GM23338 (cell line): ENCODE data around the gene OR10G8. TPM values are rescaled to one million over a fixed set of nuclear protein-coding genes. Genes with fewer than 3 reads are reported as not detected.
A peak's percentile ranks its signal among the peaks of the same experiment; 100 is the strongest.

Experiments used
- ATAC-seq: fragments of 200-7000 bp; cut with Tn5 transposase; 3 replicates; pipeline ENCODE4 v1.9.1; 2020
- DNase-seq: peaks from one replicate; pipeline ENCODE4 v3.0.0-alpha.2; 2015; ENCODE audit warnings: low spot score
- H2AFZ ChIP-seq: fragments of 200-600 bp; sonication (generic); 2 replicates; pipeline ENCODE4 v1.8.0; 2016; ENCODE audit warnings: antibody characterized with exemption, mild to moderate bottlenecking, moderate library complexity
- H3F3A ChIP-seq: fragments of 200-600 bp; sonication (generic); replicated peaks from 2 replicates; pipeline ENCODE4 v1.8.0; 2017; ENCODE audit warnings: antibody characterized with exemption, mixed run types, low read depth
- H3K27ac ChIP-seq: fragments of 200-600 bp; sonication (generic); 2 replicates; pipeline ENCODE4 v1.6.1; 2016; ENCODE audit warnings: low read depth
- H3K27me3 ChIP-seq: fragments of 200-600 bp; sonication (generic); 2 replicates; pipeline ENCODE4 v1.8.0; 2016; ENCODE audit warnings: mild to moderate bottlenecking, mixed run types, moderate library complexity; ENCODE audit not compliant: insufficient read depth
- H3K36me3 ChIP-seq: fragments of 200-600 bp; sonication (generic); 2 replicates; pipeline ENCODE4 v1.8.0; 2016; ENCODE audit warnings: mild to moderate bottlenecking; ENCODE audit not compliant: insufficient read depth
- H3K4me1 ChIP-seq: fragments of 200-600 bp; sonication (generic); 2 replicates; pipeline ENCODE4 v1.8.0; 2016; ENCODE audit warnings: mild to moderate bottlenecking, moderate library complexity; ENCODE audit not compliant: insufficient read depth
- H3K4me2 ChIP-seq: fragments of 200-600 bp; sonication (generic); 2 replicates; pipeline ENCODE4 v1.7.1; 2017; ENCODE audit warnings: mixed run types
- H3K4me3 ChIP-seq: fragments of 200-600 bp; sonication (generic); 2 replicates; pipeline ENCODE4 v1.6.1; 2016; ENCODE audit warnings: mixed run types
- H3K79me2 ChIP-seq: fragments of 200-600 bp; sonication (generic); replicated peaks from 2 replicates; pipeline ENCODE4 v1.8.0; 2017; ENCODE audit warnings: mild to moderate bottlenecking; ENCODE audit not compliant: insufficient read depth
- H3K9me2 ChIP-seq: fragments of 200-600 bp; sonication (generic); 2 replicates; pipeline ENCODE4 v1.8.0; 2017; ENCODE audit not compliant: insufficient read depth
- H4K20me1 ChIP-seq: fragments of 200-600 bp; sonication (generic); replicated peaks from 2 replicates; pipeline ENCODE4 v1.8.0; 2017; ENCODE audit warnings: mild to moderate bottlenecking; ENCODE audit not compliant: insufficient read depth
- H3K27ac Mint-ChIP-seq: 2 replicates; pipeline ENCODE4 v1.8.0; 2020; ENCODE audit warnings: inconsistent platforms, mild to moderate bottlenecking, moderate library complexity, mixed read lengths
- H3K27me3 Mint-ChIP-seq: 3 replicates; pipeline ENCODE4 v1.8.0; 2022; ENCODE audit warnings: low read depth, mild to moderate bottlenecking, moderate library complexity, mixed read lengths, inconsistent platforms; ENCODE audit not compliant: insufficient read depth, poor library complexity
- H3K36me3 Mint-ChIP-seq: 3 replicates; pipeline ENCODE4 v1.8.0; 2021; ENCODE audit warnings: low read depth, mild to moderate bottlenecking, inconsistent platforms, moderate library complexity, mixed read lengths
- H3K4me1 Mint-ChIP-seq: 3 replicates; pipeline ENCODE4 v1.8.0; 2020; ENCODE audit warnings: mild to moderate bottlenecking, inconsistent platforms, mixed read lengths
- H3K4me3 Mint-ChIP-seq: 3 replicates; pipeline ENCODE4 v1.8.0; 2021; ENCODE audit warnings: moderate library complexity, mild to moderate bottlenecking, inconsistent platforms, mixed read lengths
- H3K9me3 Mint-ChIP-seq: 3 replicates; pipeline ENCODE4 v1.8.0; 2020; ENCODE audit warnings: moderate library complexity, mild to moderate bottlenecking, inconsistent platforms, mixed read lengths
- CREB1 ChIP-seq: fragments of 250-450 bp; sonication (Bioruptor Pico); IDR thresholded peaks from 2 replicates; pipeline ENCODE4 v1.5.0; 2020; ENCODE audit warnings: low read depth, mild to moderate bottlenecking, moderate library complexity
- CTCF ChIP-seq, 2 experiments: fragments of 200-600 bp in 1 of 2; sonication (generic) in 1 of 2; conservative IDR thresholded peaks; 2 replicates each; pipeline versions ENCODE4 v1.5.1 to v1.6.1; 2016 to 2017; ENCODE audit warnings: antibody characterized with exemption in 2 of 2, low read depth in 2 of 2, mild to moderate bottlenecking in 2 of 2, moderate library complexity in 1 of 2
- ETS1 ChIP-seq: IDR thresholded peaks from 2 replicates; pipeline ENCODE4 v1.6.1; 2016; ENCODE audit warnings: antibody characterized with exemption
- EZH2 ChIP-seq: fragments of 200-600 bp; sonication (generic); IDR thresholded peaks from one replicate; pipeline ENCODE4 v1.8.0; 2017; ENCODE audit warnings: antibody characterized with exemption, mild to moderate bottlenecking, low read depth; ENCODE audit not compliant: unreplicated experiment
- EZH2phosphoT487 ChIP-seq: fragments of 200-600 bp; sonication (generic); IDR thresholded peaks from one replicate; pipeline ENCODE4 v1.8.1; 2018; ENCODE audit warnings: antibody characterized with exemption; ENCODE audit not compliant: unreplicated experiment
- JUNB ChIP-seq: IDR thresholded peaks from one replicate; pipeline ENCODE4 v1.6.1; 2016; ENCODE audit warnings: antibody characterized with exemption; ENCODE audit not compliant: unreplicated experiment
- NANOG ChIP-seq: IDR thresholded peaks from 2 replicates; pipeline ENCODE4 v1.6.1; 2016; ENCODE audit warnings: antibody characterized with exemption, borderline replicate concordance
- POLR2AphosphoS5 ChIP-seq: IDR thresholded peaks from 2 replicates; pipeline ENCODE4 v1.6.1; 2016; ENCODE audit warnings: antibody characterized with exemption, low read depth
- REST ChIP-seq: IDR thresholded peaks from one replicate; pipeline ENCODE4 v1.6.1; 2018; ENCODE audit warnings: antibody characterized with exemption; ENCODE audit not compliant: unreplicated experiment
- STAT1 ChIP-seq: IDR thresholded peaks from one replicate; pipeline ENCODE4 v1.6.1; 2016; ENCODE audit warnings: antibody characterized with exemption; ENCODE audit not compliant: unreplicated experiment
- ZNF331 ChIP-seq: fragments of 250-450 bp; sonication (Bioruptor Pico); IDR thresholded peaks from 2 replicates; pipeline ENCODE4 v1.5.0; 2020; ENCODE audit warnings: low read depth, mild to moderate bottlenecking, moderate library complexity
- ZNF462 ChIP-seq: fragments of 250-450 bp; sonication (Bioruptor Pico); IDR thresholded peaks from 2 replicates; pipeline ENCODE4 v1.5.0; 2020; ENCODE audit warnings: mild to moderate bottlenecking, moderate library complexity
- polyA plus RNA-seq: library from polyadenylated mRNA; unstranded; fragments of >200 nt; fragmentation: Nextera tagmentation; extraction: Ambion mirVana; gene quantifications from 2 replicates; pipeline ENCODE4 v1.2.1, GENCODE V29; 2016
- total RNA-seq: library from RNA; depleted of rRNA; stranded (reverse); fragments of >200 nt; shearing (Covaris generic); gene quantifications from 2 replicates; pipeline ENCODE4 v1.2.3, GENCODE V29; 2014

OR10G8 gene
- total and polyA plus RNA-seq, 2 experiments from 2014 or later, result not detected

- H3K79me2 ChIP-seq, result no peaks in the 10 kb centered on the region
- Mint-ChIP-seq H3K4me1 (peaks cover 5% of the 10 kb centered on the region; the same call in 1 of the 3 replicates), H3K9me3 (no peaks in the 10 kb centered on the region), H3K4me3 (no peak overlapping the region), H3K27ac (no peak overlapping the region), H3K27me3 (no peaks in the 10 kb centered on the region), H3K36me3 (no peaks in the 10 kb centered on the region)
- no peak overlapping the region for H3K4me3 ChIP-seq
- no peaks in the 10 kb centered on the region for H3K36me3 ChIP-seq
- H3K27ac ChIP-seq, result no peak overlapping the region
- no peak for ATAC-seq
- H3K27me3 ChIP-seq, result no peaks in the 10 kb centered on the region
- H3K4me1 ChIP-seq, result 0 out of 2 replicates have a peak, but pooled peaks cover 2% of the 10 kb centered on the region
- H2AFZ ChIP-seq, result no peak overlapping the region
- H3K4me2 ChIP-seq, result no peak overlapping the region
- TF ChIP-seq JUNB, result no peak
- TF ChIP-seq ZNF462 (CRISPR knock-in tag), result no peak
- TF ChIP-seq REST, result no peak
- no peak for TF ChIP-seq EZH2phosphoT487
- TF ChIP-seq EZH2, result no peak
- TF ChIP-seq ZNF331 (CRISPR knock-in tag), result no peak
- no peak for TF ChIP-seq NANOG
- no peak for TF ChIP-seq ETS1
- TF ChIP-seq POLR2AphosphoS5, result no peak
- no peak for TF ChIP-seq CTCF (conservative IDR thresholded peaks at IDR 0.05; ENCODE audit: low read depth in 2 of 2)
- TF ChIP-seq STAT1, result no peak
- TF ChIP-seq CREB1 (CRISPR knock-in tag), result no peak
- no peaks in the 10 kb centered on the region for H3F3A ChIP-seq
- no peaks in the 10 kb centered on the region for H3K9me2 ChIP-seq
- no peaks in the 10 kb centered on the region for H4K20me1 ChIP-seq
- DNase-seq, result peak; percentile 9
These were observed 13.0 kb downstream of the OR10G8 start for GRCh38 chr11:124039557-124039956.
